Measurements from ENCODE around the gene TGM5. TPM values are rescaled to one million over a fixed set of nuclear protein-coding genes. Genes with fewer than 3 reads are reported as not detected.

The TGM5 gene
- total and polyA plus RNA-seq, 10 donors, result 0.02 TPM; not detected in 9

DNA sequence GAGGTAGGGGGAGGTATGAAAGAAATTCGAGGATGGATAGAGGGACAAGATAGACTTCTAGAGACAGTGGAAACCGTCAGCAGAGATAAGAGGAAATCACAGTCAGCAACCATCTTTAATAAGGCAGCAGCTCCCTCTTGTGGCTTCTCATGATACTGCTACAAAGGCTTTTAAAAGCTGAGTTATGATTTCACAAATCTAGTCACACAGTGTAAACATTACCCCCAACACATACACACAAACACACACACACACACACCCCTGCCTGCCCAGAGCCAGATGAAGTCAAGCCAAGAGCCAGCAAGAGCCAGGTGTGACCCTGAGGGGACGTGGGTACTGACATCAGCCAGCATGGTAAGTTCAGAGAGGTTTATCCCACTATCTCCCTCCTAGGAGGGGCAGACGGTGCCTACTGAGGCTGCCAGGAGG lies 18.9 kb upstream of the TGM5 start:
- WGBS, 5 donors, result 14 to 24% (median 15%) methylated on average over 4 of the region's 4 CpGs
- no peaks in the 10 kb centered on the region for H3K9me3 ChIP-seq
- peaks cover 0 to 8% (median 0%) of the 10 kb centered on the region in 7 donors for H3K27me3 ChIP-seq (replicated peaks in 1 of 7)
- H3K36me3 ChIP-seq, result no peaks in the 10 kb centered on the region
- H3K4me1 ChIP-seq, result peaks cover 0 to 16% (median 3%) of the 10 kb centered on the region in 6 donors
- no peak for DNase-seq
- H3K27ac ChIP-seq, result no peak overlapping the region
- intact Hi-C loops (cut with DNase I; ENCODE audit: low total_unique reads), result loop anchor here (2.0 kb wide), 1 partner anchor 61 kb away; no protein-coding TSS in a partner anchor
- H3K4me3 ChIP-seq, result no peak overlapping the region
- no peak for TF ChIP-seq POLR2AphosphoS5 (IDR thresholded peaks at IDR 0.05)
- TF ChIP-seq, protein P1, sequence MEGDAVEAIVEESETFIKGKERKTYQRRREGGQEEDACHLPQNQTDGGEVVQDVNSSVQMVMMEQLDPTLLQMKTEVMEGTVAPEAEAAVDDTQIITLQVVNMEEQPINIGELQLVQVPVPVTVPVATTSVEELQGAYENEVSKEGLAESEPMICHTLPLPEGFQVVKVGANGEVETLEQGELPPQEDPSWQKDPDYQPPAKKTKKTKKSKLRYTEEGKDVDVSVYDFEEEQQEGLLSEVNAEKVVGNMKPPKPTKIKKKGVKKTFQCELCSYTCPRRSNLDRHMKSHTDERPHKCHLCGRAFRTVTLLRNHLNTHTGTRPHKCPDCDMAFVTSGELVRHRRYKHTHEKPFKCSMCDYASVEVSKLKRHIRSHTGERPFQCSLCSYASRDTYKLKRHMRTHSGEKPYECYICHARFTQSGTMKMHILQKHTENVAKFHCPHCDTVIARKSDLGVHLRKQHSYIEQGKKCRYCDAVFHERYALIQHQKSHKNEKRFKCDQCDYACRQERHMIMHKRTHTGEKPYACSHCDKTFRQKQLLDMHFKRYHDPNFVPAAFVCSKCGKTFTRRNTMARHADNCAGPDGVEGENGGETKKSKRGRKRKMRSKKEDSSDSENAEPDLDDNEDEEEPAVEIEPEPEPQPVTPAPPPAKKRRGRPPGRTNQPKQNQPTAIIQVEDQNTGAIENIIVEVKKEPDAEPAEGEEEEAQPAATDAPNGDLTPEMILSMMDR (IDR thresholded peaks at IDR 0.05 in 8 of 11, conservative IDR thresholded peaks at IDR 0.05 in 3 of 11), result peak; percentile 64 to 96 (median 84)
- peak in 1 of 3 donors; percentile 8 for TF ChIP-seq POLR2A (IDR thresholded peaks at IDR 0.05)

DNA sequence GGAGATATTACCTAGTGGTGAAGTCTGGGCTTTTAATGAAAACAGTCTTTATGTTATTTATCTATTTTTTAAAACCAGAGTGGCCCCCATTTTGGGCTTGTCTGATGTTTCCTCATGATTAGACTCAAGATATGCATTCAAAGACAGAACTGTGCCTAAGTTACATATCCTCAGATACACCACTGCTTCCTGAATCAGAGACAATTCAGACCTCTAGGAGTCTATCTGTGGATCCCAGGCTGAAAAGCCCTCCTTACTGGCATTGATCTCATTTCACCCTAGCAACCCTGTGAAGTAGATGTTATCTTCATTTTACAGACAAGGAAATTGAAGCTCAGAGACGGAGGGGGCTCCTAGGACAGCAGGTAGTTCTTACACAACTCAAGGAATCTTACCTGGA lies 16.8 kb upstream of the TGM5 start:
- H3K27ac ChIP-seq, result no peak overlapping the region
- WGBS, 5 donors, result 48 to 65% (median 57%) methylated on average over 1 of the region's 1 CpG

DNA sequence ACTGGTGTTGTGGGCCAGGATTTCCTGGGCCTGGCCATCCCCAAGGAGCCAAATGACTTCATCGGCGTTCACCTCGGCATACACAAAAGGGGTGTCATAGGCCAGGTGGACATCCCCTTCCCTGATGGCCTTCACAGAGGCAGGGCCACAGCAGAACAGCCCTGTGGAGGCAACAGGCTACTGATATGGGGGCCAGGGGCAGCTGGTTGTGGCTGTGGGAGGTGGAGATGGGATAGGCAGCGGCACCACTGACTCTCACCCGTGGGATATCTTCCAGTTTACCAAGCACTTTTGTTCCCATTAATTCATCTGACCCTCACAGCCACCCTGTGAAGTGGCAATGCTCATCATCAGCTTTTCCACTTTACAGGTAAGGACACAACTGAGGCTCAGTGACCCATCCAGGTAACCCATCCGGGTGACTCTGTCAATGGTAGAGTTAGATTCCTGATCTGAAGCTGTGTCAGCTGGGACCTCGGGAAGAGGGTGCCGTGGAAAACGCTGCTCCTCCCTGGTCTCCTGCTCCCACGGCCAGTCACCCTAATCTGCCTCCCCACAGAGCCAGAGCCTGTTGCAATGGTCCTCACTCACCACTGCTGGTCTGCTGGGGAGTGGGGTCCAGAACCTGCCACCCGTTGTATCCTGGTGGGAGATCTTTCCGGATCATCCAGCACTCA lies 15.3 kb upstream of the TGM5 start:
- intact Hi-C loops (cut with DNase I; ENCODE audit: low total_unique reads), result no loop called here
- TF ChIP-seq POLR2AphosphoS5 (IDR thresholded peaks at IDR 0.05) (no peak), POLR2A (IDR thresholded peaks at IDR 0.05) (no peak)
- TF ChIP-seq, protein P1 (IDR thresholded peaks at IDR 0.05 in 8 of 11, conservative IDR thresholded peaks at IDR 0.05 in 3 of 11), result no peak
- no peak overlapping the region for H3K4me3 ChIP-seq
- 82 to 90% (median 89%) methylated on average over 10 to 12 of the region's 12 CpGs for WGBS, 5 donors
- peaks cover 0 to 18% (median 0%) of the 10 kb centered on the region in 7 donors for H3K27me3 ChIP-seq (replicated peaks in 1 of 7)
- H3K36me3 ChIP-seq, result no peaks in the 10 kb centered on the region
- no peak for DNase-seq
- H3K9me3 ChIP-seq, result no peaks in the 10 kb centered on the region
- H3K4me1 ChIP-seq, result peaks cover 0 to 16% (median 3%) of the 10 kb centered on the region in 6 donors
- no peak overlapping the region for H3K27ac ChIP-seq

More for the DNA sequence above, 16.8 kb upstream of the TGM5 start:
- H3K27me3 ChIP-seq (replicated peaks in 1 of 7), result peaks cover 0 to 18% (median 0%) of the 10 kb centered on the region in 7 donors
- no peaks in the 10 kb centered on the region for H3K9me3 ChIP-seq
- peaks cover 0 to 16% (median 3%) of the 10 kb centered on the region in 6 donors for H3K4me1 ChIP-seq
- no peaks in the 10 kb centered on the region for H3K36me3 ChIP-seq
- DNase-seq, result no peak
- intact Hi-C loops (cut with DNase I; ENCODE audit: low total_unique reads), result no loop called here
- no peak overlapping the region for H3K4me3 ChIP-seq
- TF ChIP-seq POLR2A (IDR thresholded peaks at IDR 0.05) (no peak), POLR2AphosphoS5 (IDR thresholded peaks at IDR 0.05) (no peak)
- TF ChIP-seq, protein P1 (IDR thresholded peaks at IDR 0.05 in 8 of 11, conservative IDR thresholded peaks at IDR 0.05 in 3 of 11), result no peak

DNA sequence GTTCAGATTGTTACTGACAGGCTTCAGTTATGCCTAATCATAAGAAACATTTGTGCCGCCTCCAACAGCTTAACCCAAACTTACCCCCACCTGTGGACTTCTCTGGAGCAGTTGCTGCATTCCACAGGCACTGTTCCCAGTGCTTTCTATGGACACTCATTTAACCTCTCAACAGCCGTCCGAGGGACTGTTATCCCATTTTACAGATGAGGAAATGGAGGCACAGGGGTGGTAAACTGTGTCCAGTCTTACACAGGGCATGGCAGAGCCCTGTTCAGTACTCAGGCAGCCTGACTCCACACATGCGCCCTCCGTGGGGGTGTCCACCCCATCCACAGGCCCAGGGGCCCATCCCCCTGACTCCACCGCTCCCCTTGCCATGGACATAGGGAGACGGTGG lies 14.3 kb upstream of the TGM5 start:
- 90 to 94% (median 93%) methylated on average over 6 to 7 of the region's 7 CpGs for WGBS, 5 donors
- H3K27me3 ChIP-seq (replicated peaks in 1 of 7), result peaks cover 0 to 18% (median 0%) of the 10 kb centered on the region in 7 donors
- no peaks in the 10 kb centered on the region for H3K9me3 ChIP-seq
- no peaks in the 10 kb centered on the region for H3K36me3 ChIP-seq
- no peak for DNase-seq
- no peak overlapping the region for H3K4me3 ChIP-seq
- TF ChIP-seq POLR2A (IDR thresholded peaks at IDR 0.05) (no peak), POLR2AphosphoS5 (IDR thresholded peaks at IDR 0.05) (no peak)
- TF ChIP-seq, protein P1 (IDR thresholded peaks at IDR 0.05 in 8 of 11, conservative IDR thresholded peaks at IDR 0.05 in 3 of 11), result no peak
- intact Hi-C loops (cut with DNase I; ENCODE audit: low total_unique reads), result no loop called here
- H3K27ac ChIP-seq, result no peak overlapping the region
- H3K4me1 ChIP-seq, result peaks cover 0 to 16% (median 3%) of the 10 kb centered on the region in 6 donors
